MG63 (cell line): Measurements from ENCODE around the gene GH2. TPM values are rescaled to one million over a fixed set of nuclear protein-coding genes. Genes with fewer than 3 reads are reported as not detected.

Experiments used
- DNase-seq: peaks from one replicate; pipeline ENCODE4 v3.0.0-alpha.2; 2020
- H3K27me3 ChIP-seq: fragments of 250-450 bp; sonication (Bioruptor Pico); 2 replicates; pipeline ENCODE4 v1.5.1; 2020; ENCODE audit warnings: mild to moderate bottlenecking, moderate library complexity
- H3K36me3 ChIP-seq: fragments of 250-450 bp; sonication (Bioruptor Pico); 2 replicates; pipeline ENCODE4 v1.5.1; 2020; ENCODE audit warnings: mild to moderate bottlenecking, moderate library complexity
- H3K4me3 ChIP-seq: fragments of 250-450 bp; sonication (Bioruptor Pico); 2 replicates; pipeline ENCODE4 v1.5.1; 2020; ENCODE audit warnings: mild to moderate bottlenecking, moderate library complexity
- H3K9me3 ChIP-seq: fragments of 250-450 bp; sonication (Bioruptor Pico); 2 replicates; pipeline ENCODE4 v1.5.1; 2020; ENCODE audit warnings: mild to moderate bottlenecking, moderate library complexity
- total RNA-seq: library from RNA; depleted of rRNA; stranded (reverse); fragments of >200 nt; shearing (Covaris generic); gene quantifications from 2 replicates; pipeline ENCODE4 v1.2.3, GENCODE V29; 2014; ENCODE audit warnings: low replicate concordance; rRNA removed

GH2 gene
- total RNA-seq, 1 experiment from 2014 or later, result not detected

DNA sequence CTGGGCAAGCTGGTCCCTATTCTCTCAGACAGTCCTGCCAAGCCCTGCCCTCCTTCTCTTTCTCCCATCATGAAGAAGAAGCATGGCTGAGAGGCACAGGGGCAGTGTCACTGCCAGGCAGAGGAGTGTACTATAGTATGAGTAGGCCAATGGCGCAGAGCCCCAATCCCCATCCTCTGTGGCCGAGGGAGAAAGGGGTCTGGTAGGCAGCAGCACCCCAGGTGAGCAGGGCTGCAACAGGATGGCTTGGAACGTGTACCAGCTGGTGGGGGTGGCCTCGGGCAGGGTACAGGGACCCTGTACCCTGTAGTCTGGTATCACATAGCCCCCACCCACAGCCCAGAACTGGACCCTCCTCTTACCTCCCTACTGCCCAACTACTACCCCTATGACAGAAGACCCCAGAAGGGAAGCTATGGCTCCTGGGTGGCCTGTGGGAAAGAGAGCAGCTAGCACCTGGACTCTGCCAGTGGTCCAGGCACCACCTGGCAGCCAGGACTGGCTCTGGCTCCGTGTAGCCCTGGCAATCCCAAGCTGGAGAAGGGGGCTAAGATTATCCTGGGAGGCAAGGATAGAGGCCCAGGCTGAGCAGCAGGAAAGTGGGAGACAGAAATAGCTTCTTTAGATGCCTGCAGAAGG, 43.7 kb downstream of the GH2 start:
- Histone ChIP-seq H3K27me3 (no peaks in the 10 kb centered on the region), H3K4me3 (no peak overlapping the region), H3K36me3 (peaks cover 53% of the 10 kb centered on the region), H3K9me3 (no peaks in the 10 kb centered on the region)
- no peak for DNase-seq

- no peaks in the 10 kb centered on the region for H3K27me3 ChIP-seq
- H3K36me3 ChIP-seq, result peaks cover 59% of the 10 kb centered on the region
- no peaks in the 10 kb centered on the region for H3K9me3 ChIP-seq
- DNase-seq, result no peak
- no peak overlapping the region for H3K4me3 ChIP-seq
Measured at GRCh38 chr17:63837480-63837879, 44.3 kb downstream of the GH2 start.

DNA sequence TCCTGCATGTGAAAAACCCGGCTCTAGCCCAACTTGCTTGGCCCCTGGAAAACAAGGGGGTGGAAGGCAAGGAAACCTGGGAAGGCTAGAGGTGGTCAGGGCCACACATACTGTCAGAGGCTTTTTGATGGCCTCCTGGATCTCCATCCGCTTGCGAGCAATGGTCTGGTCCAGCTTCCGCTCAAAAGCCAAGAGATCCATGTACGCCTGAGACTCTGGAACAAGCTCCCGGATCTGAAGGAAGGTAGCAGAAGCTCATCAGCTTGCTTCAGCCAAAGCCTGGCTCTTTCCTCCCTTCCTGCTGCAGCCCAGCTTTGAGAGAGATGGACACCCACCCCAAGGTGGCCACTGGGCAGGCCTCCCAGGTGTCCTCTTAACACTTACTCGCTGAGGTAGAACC, 44.9 kb downstream of the GH2 start:
- Histone ChIP-seq H3K36me3 (peaks cover 66% of the 10 kb centered on the region), H3K9me3 (no peaks in the 10 kb centered on the region), H3K27me3 (no peaks in the 10 kb centered on the region), H3K4me3 (no peak overlapping the region)
- no peak for DNase-seq

DNA sequence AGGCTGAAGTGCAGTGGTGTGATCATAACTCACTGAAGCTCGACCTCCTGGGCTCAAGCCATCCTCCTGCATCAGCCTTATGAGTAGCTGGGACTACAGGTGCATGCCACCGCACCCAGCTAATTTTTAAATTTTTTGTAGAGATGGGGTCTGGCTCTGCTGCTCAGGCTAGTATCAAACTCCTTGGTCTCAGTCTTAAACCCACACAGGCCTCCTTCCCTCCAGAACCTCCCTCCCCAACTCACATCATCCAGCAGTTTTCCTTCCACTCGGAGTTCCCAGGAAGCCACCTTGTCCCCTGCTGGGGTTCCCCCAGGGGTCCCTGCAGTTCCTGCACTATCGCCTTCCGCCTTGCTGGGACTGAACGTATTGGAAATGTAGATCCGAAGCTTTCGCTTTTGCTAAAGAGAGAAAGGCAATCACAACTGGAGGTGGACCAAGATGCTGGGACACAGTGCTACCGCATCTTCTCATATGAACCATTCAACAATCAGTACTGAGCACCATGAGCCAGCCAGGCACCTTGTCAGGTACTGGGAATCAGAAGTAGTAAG, 46.5 kb downstream of the GH2 start:
- no peak for DNase-seq
- no peak overlapping the region for H3K4me3 ChIP-seq
- no peaks in the 10 kb centered on the region for H3K9me3 ChIP-seq
- H3K27me3 ChIP-seq, result no peaks in the 10 kb centered on the region
- H3K36me3 ChIP-seq, result peaks cover 72% of the 10 kb centered on the region

- peak; percentile 75 for DNase-seq
- no peaks in the 10 kb centered on the region for H3K9me3 ChIP-seq
- no peak overlapping the region for H3K4me3 ChIP-seq
- H3K27me3 ChIP-seq, result no peaks in the 10 kb centered on the region
- peaks cover 77% of the 10 kb centered on the region for H3K36me3 ChIP-seq
Measured at GRCh38 chr17:63834431-63835166, 47.1 kb downstream of the GH2 start.

- DNase-seq, result no peak
- Histone ChIP-seq H3K4me3 (no peak overlapping the region), H3K36me3 (peaks cover 83% of the 10 kb centered on the region), H3K9me3 (no peaks in the 10 kb centered on the region), H3K27me3 (no peaks in the 10 kb centered on the region)
Measured at GRCh38 chr17:63833741-63834373, 47.9 kb downstream of the GH2 start.

- Histone ChIP-seq H3K36me3 (peaks cover 88% of the 10 kb centered on the region), H3K4me3 (no peak overlapping the region), H3K27me3 (no peaks in the 10 kb centered on the region), H3K9me3 (no peaks in the 10 kb centered on the region)
- no peak for DNase-seq
Measured at GRCh38 chr17:63833026-63833740, 48.6 kb downstream of the GH2 start.

GRCh38 chr17:63832455-63832854, 49.3 kb downstream of the GH2 start:
- no peak overlapping the region for H3K4me3 ChIP-seq
- peaks cover 94% of the 10 kb centered on the region for H3K36me3 ChIP-seq
- no peak for DNase-seq
- no peaks in the 10 kb centered on the region for H3K27me3 ChIP-seq
- H3K9me3 ChIP-seq, result no peaks in the 10 kb centered on the region

GRCh38 chr17:63832014-63832413, 49.7 kb downstream of the GH2 start:
- Histone ChIP-seq H3K36me3 (peaks cover 90% of the 10 kb centered on the region), H3K27me3 (no peaks in the 10 kb centered on the region), H3K4me3 (no peak overlapping the region), H3K9me3 (no peaks in the 10 kb centered on the region)
- DNase-seq, result no peak

DNA sequence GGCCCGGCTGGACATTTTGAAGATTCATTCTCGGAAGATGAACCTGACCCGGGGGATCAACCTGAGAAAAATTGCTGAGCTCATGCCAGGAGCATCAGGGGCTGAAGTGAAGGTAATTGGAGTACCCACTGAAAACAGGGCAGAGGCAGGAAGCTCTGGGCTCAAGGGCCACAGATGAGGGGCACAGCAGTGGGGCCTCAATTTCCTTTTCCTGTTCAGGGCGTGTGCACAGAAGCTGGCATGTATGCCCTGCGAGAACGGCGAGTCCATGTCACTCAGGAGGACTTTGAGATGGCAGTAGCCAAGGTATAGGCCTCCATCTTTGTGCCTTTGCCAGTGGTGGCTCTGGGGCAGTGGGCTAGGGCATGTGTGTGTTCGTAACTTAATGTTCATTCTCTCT, 50.2 kb downstream of the GH2 start:
- Histone ChIP-seq H3K27me3 (no peaks in the 10 kb centered on the region), H3K9me3 (no peaks in the 10 kb centered on the region), H3K36me3 (peaks cover 85% of the 10 kb centered on the region), H3K4me3 (no peak overlapping the region)
- DNase-seq, result no peak

- Histone ChIP-seq H3K4me3 (no peak overlapping the region), H3K36me3 (peaks cover 86% of the 10 kb centered on the region), H3K9me3 (no peaks in the 10 kb centered on the region), H3K27me3 (no peaks in the 10 kb centered on the region)
- DNase-seq, result no peak
Measured at GRCh38 chr17:63830904-63831491, 50.7 kb downstream of the GH2 start.

DNA sequence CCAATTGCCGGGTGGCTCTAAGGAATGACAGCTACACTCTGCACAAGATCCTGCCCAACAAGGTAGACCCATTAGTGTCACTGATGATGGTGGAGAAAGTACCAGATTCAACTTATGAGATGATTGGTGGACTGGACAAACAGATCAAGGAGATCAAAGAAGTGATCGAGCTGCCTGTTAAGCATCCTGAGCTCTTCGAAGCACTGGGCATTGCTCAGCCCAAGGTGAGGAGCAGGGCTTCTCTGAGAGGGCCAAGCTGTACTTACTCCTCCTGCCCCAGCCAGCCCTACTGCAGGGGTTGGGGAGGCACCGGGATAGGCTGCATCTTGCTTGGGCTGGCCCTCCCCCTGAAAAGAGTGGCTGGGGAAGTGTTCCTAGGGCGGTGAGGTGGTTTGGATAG, 51.5 kb downstream of the GH2 start:
- Histone ChIP-seq H3K9me3 (no peaks in the 10 kb centered on the region), H3K4me3 (no peak overlapping the region), H3K36me3 (peaks cover 86% of the 10 kb centered on the region), H3K27me3 (no peaks in the 10 kb centered on the region)
- no peak for DNase-seq

Other genes starting within 250 kb of the GH2 start
- gene LIMD2, start 181.8 kb downstream of the GH2 start, total RNA-seq, result 0.64 and 3.3 TPM in 2 replicates
- gene STRADA, start 140.1 kb downstream of the GH2 start, total RNA-seq, result 18.7 and 29.0 TPM in 2 replicates
- 49.1 and 92.0 TPM in 2 replicates for gene CCDC47, start 108.3 kb downstream of the GH2 start, total RNA-seq
- 37.7 and 83.3 TPM in 2 replicates for gene DDX42, start 107.8 kb downstream of the GH2 start, total RNA-seq
- 116 and 133 TPM in 2 replicates for gene PSMC5, start 54.5 kb downstream of the GH2 start, total RNA-seq
- gene FTSJ3, start 54.3 kb downstream of the GH2 start, total RNA-seq, result 33.3 and 58.6 TPM in 2 replicates
- 156 and 163 TPM in 2 replicates for gene SMARCD2, start 39.3 kb downstream of the GH2 start, total RNA-seq
- gene CSH2, start 8.3 kb downstream of the GH2 start, total RNA-seq, result not detected in 2 replicates
- gene CSH1, start 14.6 kb upstream of the GH2 start, total RNA-seq, result not detected in 2 replicates
- gene CSHL1, start 29.3 kb upstream of the GH2 start, total RNA-seq, result not detected in 2 replicates
- gene GH1, start 36.9 kb upstream of the GH2 start, total RNA-seq, result not detected in 2 replicates
- not detected in 2 replicates for gene CD79B, start 50.4 kb upstream of the GH2 start, total RNA-seq
- gene SCN4A, start 91.0 kb upstream of the GH2 start, total RNA-seq, result not detected in 2 replicates
- gene PRR29, start 116.4 kb upstream of the GH2 start, total RNA-seq, result not detected in 2 replicates
- gene ICAM2, start 138.7 kb upstream of the GH2 start, total RNA-seq, result not detected in 2 replicates
- 3.0 and 6.9 TPM in 2 replicates for gene ERN1, start 248.2 kb upstream of the GH2 start, total RNA-seq